PFSK-1 (cell line): ENCODE data around the gene CAMTA1.

Experiments used
- FOXP2 ChIP-seq: optimal IDR thresholded peaks from 2 replicates; pipeline ENCODE3; 2011; ENCODE audit warnings: borderline replicate concordance, control low read depth, inconsistent platforms; ENCODE audit not compliant: insufficient read depth; ENCODE audit errors: extremely low read length, extremely low read depth
- POLR2AphosphoS5 ChIP-seq: IDR thresholded peaks from 2 replicates; pipeline ENCODE4 v1.6.1; 2012; ENCODE audit warnings: low read depth, mild to moderate bottlenecking, control low read depth, low read length, moderate library complexity
- REST ChIP-seq, 2 experiments: IDR thresholded peaks; 2 replicates each; pipeline versions ENCODE4 v1.6.1 to v1.8.0; 2011 to 2012; ENCODE audit warnings: low read depth in 2 of 2, low read length in 2 of 2, control low read depth in 1 of 2, inconsistent platforms in 1 of 2, mild to moderate bottlenecking in 1 of 2, moderate library complexity in 1 of 2; ENCODE audit not compliant: insufficient read depth in 1 of 2
- SIN3A ChIP-seq: IDR thresholded peaks from 2 replicates; pipeline ENCODE4 v1.6.1; 2012; ENCODE audit warnings: mild to moderate bottlenecking, low read length, moderate library complexity, borderline replicate concordance; ENCODE audit not compliant: insufficient read depth
- TAF1 ChIP-seq: IDR thresholded peaks from 2 replicates; pipeline ENCODE4 v1.6.1; 2012; ENCODE audit warnings: low read length, control low read depth, borderline replicate concordance; ENCODE audit not compliant: insufficient read depth

GRCh38 chr1:6909857-6910256, 124.6 kb downstream of the CAMTA1 start:
- TF ChIP-seq POLR2AphosphoS5 (no peak), SIN3A (no peak), REST (IDR thresholded peaks at IDR 0.05; ENCODE audit: insufficient read depth in 1 of 2, low read depth in 2 of 2, low read length in 2 of 2) (no peak), TAF1 (no peak), FOXP2 (no peak)
